ENCODE results near the gene CCDC90B.

CCDC90B gene

GRCh38 chr11:83222499-83222898, 63.7 kb downstream of the CCDC90B start:
- DNase-seq = no peak

DNA sequence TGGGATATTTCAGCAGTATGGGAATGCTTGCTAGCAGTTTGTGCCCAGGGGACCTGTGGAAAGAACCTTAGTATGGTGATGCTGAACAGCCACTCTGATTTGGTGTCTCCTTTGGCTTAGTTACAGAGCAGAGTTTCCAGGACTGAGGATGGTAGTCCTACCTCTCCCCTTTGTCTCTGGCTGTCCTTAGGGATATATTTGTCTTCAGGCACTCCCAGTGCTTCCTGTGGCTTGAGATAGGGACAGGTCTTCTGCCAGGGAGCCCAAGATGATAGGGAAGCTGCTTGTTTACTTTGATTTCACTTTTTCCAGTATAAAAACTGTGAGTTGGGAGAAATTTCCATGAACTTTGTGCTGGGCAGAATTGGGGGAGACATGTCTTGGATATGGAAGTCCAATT, 64.5 kb downstream of the CCDC90B start:
- DNase-seq = no peak

GRCh38 chr11:83220260-83220659, 65.9 kb downstream of the CCDC90B start:
- DNase-seq = no peak

GRCh38 chr11:83219095-83219494, 67.1 kb downstream of the CCDC90B start:
- no peak for DNase-seq
